Cardiac muscle cell (in vitro differentiated cells and primary cell): Measurements from ENCODE around the gene NT5C2. TPM values are rescaled to one million over a fixed set of nuclear protein-coding genes. Genes with fewer than 3 reads are reported as not detected.

Experiments used
- DNase-seq, 2 donors: peaks; one replicate each; pipeline versions ENCODE4 v3.0.0 to v3.0.0-alpha.2; 2010 to 2017; ENCODE audit warnings: low read depth in 1 of 2, low spot score in 1 of 2
- H3K27ac ChIP-seq: fragments of 200-600 bp; sonication (generic); 2 replicates; pipeline ENCODE4 v1.5.1; 2016
- H3K27me3 ChIP-seq: fragments of 200-600 bp; sonication (generic); 2 replicates; pipeline ENCODE4 v1.6.0; 2016; ENCODE audit warnings: control low read depth
- H3K36me3 ChIP-seq: fragments of 200-600 bp; sonication (generic); 2 replicates; pipeline ENCODE4 v1.5.1; 2016; ENCODE audit warnings: control low read depth
- H3K4me1 ChIP-seq: fragments of 200-600 bp; sonication (generic); 2 replicates; pipeline ENCODE4 v1.8.1; 2017; ENCODE audit warnings: low read depth, mild to moderate bottlenecking, mixed run types
- H3K4me3 ChIP-seq: fragments of 200-600 bp; sonication (generic); 2 replicates; pipeline ENCODE4 v1.5.1; 2016; ENCODE audit warnings: mild to moderate bottlenecking
- H3K9me3 ChIP-seq: fragments of 200-600 bp; sonication (generic); 2 replicates; pipeline ENCODE4 v1.5.1; 2017; ENCODE audit warnings: low read depth, mild to moderate bottlenecking, control low read depth
- polyA plus RNA-seq: library from polyadenylated mRNA; unstranded; fragments of >200 nt; fragmentation: Nextera tagmentation; extraction: Ambion mirVana; gene quantifications from 2 replicates; pipeline ENCODE4 v1.2.1, GENCODE V29; 2016
- total RNA-seq: library from RNA; depleted of rRNA; stranded (reverse); fragments of >200 nt; gene quantifications from 2 replicates; pipeline ENCODE4 v1.2.3, GENCODE V29; 2016
- TF ChIP-seq, protein P1 (sequence below): IDR thresholded peaks from 2 replicates; pipeline ENCODE4 v1.5.1; 2012; ENCODE audit warnings: low read depth, mild to moderate bottlenecking, low read length

The NT5C2 gene
- total and polyA plus RNA-seq, 2 experiments from 2014 or later = 51.1 to 84.0 TPM

DNA sequence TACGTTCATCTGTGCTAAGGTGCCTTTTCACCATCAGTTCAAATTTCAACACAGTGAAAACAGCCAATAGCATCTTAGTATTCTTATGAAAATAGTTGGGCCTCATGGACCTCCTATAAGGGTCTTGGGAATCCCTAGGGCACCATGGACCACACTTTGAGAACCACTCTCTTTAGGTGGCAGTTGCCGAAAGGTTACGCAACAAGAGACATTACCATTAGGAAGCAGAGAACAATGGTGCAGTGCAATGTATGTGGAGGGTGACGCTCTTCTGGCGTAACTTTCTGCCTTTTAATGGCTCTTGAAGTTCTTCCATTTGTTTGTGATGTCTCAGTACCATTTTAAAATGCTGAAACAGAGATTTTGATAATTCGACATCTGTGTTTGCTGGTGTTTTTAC is 143.8 kb downstream of the NT5C2 start:
- Histone ChIP-seq H3K27ac (no peak overlapping the region), H3K4me3 (no peak overlapping the region), H3K36me3 (no peaks in the 10 kb centered on the region), H3K9me3 (no peaks in the 10 kb centered on the region), H3K4me1 (peaks cover 9% of the 10 kb centered on the region), H3K27me3 (no peaks in the 10 kb centered on the region)
- DNase-seq = no peak
- TF ChIP-seq, protein P1, sequence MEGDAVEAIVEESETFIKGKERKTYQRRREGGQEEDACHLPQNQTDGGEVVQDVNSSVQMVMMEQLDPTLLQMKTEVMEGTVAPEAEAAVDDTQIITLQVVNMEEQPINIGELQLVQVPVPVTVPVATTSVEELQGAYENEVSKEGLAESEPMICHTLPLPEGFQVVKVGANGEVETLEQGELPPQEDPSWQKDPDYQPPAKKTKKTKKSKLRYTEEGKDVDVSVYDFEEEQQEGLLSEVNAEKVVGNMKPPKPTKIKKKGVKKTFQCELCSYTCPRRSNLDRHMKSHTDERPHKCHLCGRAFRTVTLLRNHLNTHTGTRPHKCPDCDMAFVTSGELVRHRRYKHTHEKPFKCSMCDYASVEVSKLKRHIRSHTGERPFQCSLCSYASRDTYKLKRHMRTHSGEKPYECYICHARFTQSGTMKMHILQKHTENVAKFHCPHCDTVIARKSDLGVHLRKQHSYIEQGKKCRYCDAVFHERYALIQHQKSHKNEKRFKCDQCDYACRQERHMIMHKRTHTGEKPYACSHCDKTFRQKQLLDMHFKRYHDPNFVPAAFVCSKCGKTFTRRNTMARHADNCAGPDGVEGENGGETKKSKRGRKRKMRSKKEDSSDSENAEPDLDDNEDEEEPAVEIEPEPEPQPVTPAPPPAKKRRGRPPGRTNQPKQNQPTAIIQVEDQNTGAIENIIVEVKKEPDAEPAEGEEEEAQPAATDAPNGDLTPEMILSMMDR = no peak

DNA sequence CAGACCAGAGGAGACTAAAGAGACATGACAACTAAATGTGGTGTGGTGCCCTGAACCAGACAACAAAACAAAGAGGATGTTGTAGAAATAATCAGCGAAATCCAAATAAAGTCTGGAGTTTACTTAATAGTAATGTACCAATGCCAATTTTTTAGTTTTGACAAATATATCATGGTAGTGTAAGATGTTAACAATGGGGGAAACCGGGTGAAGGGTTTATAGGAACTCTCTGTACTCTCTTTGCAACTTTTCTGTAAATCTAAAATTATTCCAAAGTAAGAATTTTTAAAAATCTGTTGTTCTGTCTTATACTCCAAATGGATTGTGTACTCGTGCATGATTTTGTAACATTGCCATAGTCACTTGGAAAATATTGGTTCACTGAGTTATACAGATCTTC is 145.7 kb downstream of the NT5C2 start:
- no peak for DNase-seq
- no peak overlapping the region for H3K4me3 ChIP-seq
- TF ChIP-seq, protein P1 = no peak
- no peaks in the 10 kb centered on the region for H3K9me3 ChIP-seq
- no peaks in the 10 kb centered on the region for H3K27me3 ChIP-seq
- H3K4me1 ChIP-seq = peaks cover 15% of the 10 kb centered on the region
- H3K36me3 ChIP-seq = no peaks in the 10 kb centered on the region
- H3K27ac ChIP-seq = no peak overlapping the region

DNA sequence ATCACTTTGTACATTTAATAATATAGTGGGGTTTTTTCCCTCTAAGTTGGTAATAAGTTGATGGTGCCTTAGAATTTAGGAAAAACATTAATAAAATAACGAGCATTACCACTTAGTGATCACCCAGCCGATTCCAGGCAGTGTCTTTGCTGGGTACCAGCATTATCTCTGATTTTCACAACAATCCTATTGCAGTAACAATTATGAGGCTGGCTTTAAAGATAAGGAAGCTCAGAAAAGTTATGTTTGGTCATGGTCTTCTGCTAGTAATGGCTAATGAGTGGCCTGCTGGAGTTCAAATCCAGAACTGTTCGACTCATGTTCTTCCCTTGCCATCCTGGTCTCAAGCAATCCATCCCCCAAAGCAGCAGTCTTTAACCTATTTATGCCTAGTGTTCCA is 147.1 kb downstream of the NT5C2 start:
- H3K9me3 ChIP-seq = no peaks in the 10 kb centered on the region
- peaks cover 29% of the 10 kb centered on the region for H3K4me1 ChIP-seq
- DNase-seq = no peak
- H3K27ac ChIP-seq = no peak overlapping the region
- H3K4me3 ChIP-seq = no peak overlapping the region
- TF ChIP-seq, protein P1 = no peak
- H3K36me3 ChIP-seq = no peaks in the 10 kb centered on the region
- no peaks in the 10 kb centered on the region for H3K27me3 ChIP-seq

GRCh38 chr10:103044942-103045489 is 148.1 kb downstream of the NT5C2 start:
- H3K4me1 ChIP-seq = peaks cover 38% of the 10 kb centered on the region
- no peaks in the 10 kb centered on the region for H3K36me3 ChIP-seq
- H3K9me3 ChIP-seq = no peaks in the 10 kb centered on the region
- H3K4me3 ChIP-seq = no peak overlapping the region
- TF ChIP-seq, protein P1 = no peak
- peak in 1 of 2 donors; percentile 35 for DNase-seq
- H3K27ac ChIP-seq = peak overlapping the region; percentile 73
- H3K27me3 ChIP-seq = no peaks in the 10 kb centered on the region

GRCh38 chr10:103042908-103043307 is 150.2 kb downstream of the NT5C2 start:
- H3K36me3 ChIP-seq = no peaks in the 10 kb centered on the region
- H3K4me1 ChIP-seq = peaks cover 50% of the 10 kb centered on the region
- no peak for DNase-seq
- peak overlapping the region; percentile 71 for H3K27ac ChIP-seq
- H3K27me3 ChIP-seq = no peaks in the 10 kb centered on the region
- no peak overlapping the region for H3K4me3 ChIP-seq
- TF ChIP-seq, protein P1 = no peak
- no peaks in the 10 kb centered on the region for H3K9me3 ChIP-seq

- Histone ChIP-seq H3K4me1 (peaks cover 53% of the 10 kb centered on the region), H3K27me3 (no peaks in the 10 kb centered on the region), H3K9me3 (no peaks in the 10 kb centered on the region), H3K36me3 (no peaks in the 10 kb centered on the region), H3K27ac (peak overlapping the region; percentile 71), H3K4me3 (no peak overlapping the region)
- TF ChIP-seq, protein P1 = no peak
- no peak for DNase-seq
Observed at GRCh38 chr10:103042129-103042528, 150.9 kb downstream of the NT5C2 start.
